GM12878 (cell line): ENCODE results near the gene DPH7. TPM values are rescaled to one million over a fixed set of nuclear protein-coding genes. Genes with fewer than 3 reads are reported as not detected.

Experiments
- ATAC-seq: fragments of 200-7000 bp; cut with Tn5 transposase; 3 replicates; pipeline ENCODE4 v1.9.1; 2020; ENCODE audit warnings: mild to moderate bottlenecking, moderate library complexity
- BruUV-seq: library from RNA; stranded (reverse); fragments of 400-500 nt; replicated peaks from 2 replicates; lab custom pipeline; 2021; lab: Mats Ljungman, UMichigan
- CTCF ChIA-PET: fragments of 300-600 bp; sonication (Branson Sonifier 250); formaldehyde crosslinking; extraction: SDS; loops from one replicate; lab custom pipeline; 2021; ENCODE audit warnings: inconsistent platforms; lab: Yijun Ruan, JAX
- POLR2A ChIA-PET: fragments of 350-600 bp; formaldehyde crosslinking; extraction: SDS; loops from one replicate; lab custom pipeline; 2021; ENCODE audit warnings: inconsistent platforms; lab: Charles Lee
- RAD21 ChIA-PET: fragments of 300-600 bp; sonication (Branson Sonifier 250); formaldehyde crosslinking; loops from one replicate; lab custom pipeline; 2023; ENCODE audit warnings: antibody characterized with exemption; ENCODE audit not compliant: unreplicated experiment; lab: Charles Lee
- SMC1A ChIA-PET: fragments of 300-600 bp; sonication (Branson Sonifier 250); formaldehyde crosslinking; loops from one replicate; lab custom pipeline; 2023; ENCODE audit not compliant: unreplicated experiment, uncharacterized antibody; lab: Charles Lee
- DNase-seq: peaks from one replicate; pipeline ENCODE4 v3.0.0-alpha.2; 2011; ENCODE audit warnings: low read depth, low spot score
- FAIRE-seq: peaks from 3 replicates; lab custom pipeline; 2011; peaks lifted over from hg19 to GRCh38; lab: Jason Lieb, UNC
- H2AFZ ChIP-seq: 2 replicates; pipeline ENCODE4 v1.6.0; 2011; ENCODE audit warnings: low read depth, low read length, control low read depth; ENCODE audit not compliant: control insufficient read depth
- H3K27ac ChIP-seq: 2 replicates; pipeline ENCODE4 v1.5.1; 2011; ENCODE audit warnings: control low read depth; ENCODE audit not compliant: control insufficient read depth, insufficient read depth
- H3K27me3 ChIP-seq, 2 experiments: replicated peaks in 1 of 2; 2 replicates each; pipeline versions ENCODE4 v1.6.0 to v1.6.1; 2011; ENCODE audit warnings: low read length in 1 of 2; ENCODE audit not compliant: control insufficient read depth in 2 of 2, insufficient read depth in 2 of 2
- H3K36me3 ChIP-seq, 2 experiments: 2 replicates each; pipeline ENCODE4 v1.5.1; 2011; ENCODE audit warnings: low read length in 1 of 2; ENCODE audit not compliant: control insufficient read depth in 2 of 2, insufficient read depth in 2 of 2
- H3K4me1 ChIP-seq: 2 replicates; pipeline ENCODE4 v1.6.1; 2011; ENCODE audit warnings: mild to moderate bottlenecking, low read length, moderate library complexity, mixed read lengths; ENCODE audit not compliant: control insufficient read depth, insufficient read depth
- H3K4me2 ChIP-seq: 2 replicates; pipeline ENCODE4 v1.6.0; 2011; ENCODE audit warnings: control low read depth; ENCODE audit not compliant: control insufficient read depth, insufficient read depth
- H3K4me3 ChIP-seq: fragments of 200-600 bp; sonication (generic); 2 replicates; pipeline ENCODE4 v1.5.1; 2016
- H3K79me2 ChIP-seq: 2 replicates; pipeline ENCODE4 v1.6.0; 2011; ENCODE audit warnings: low read length; ENCODE audit not compliant: control insufficient read depth, insufficient read depth
- H3K9ac ChIP-seq: 2 replicates; pipeline ENCODE4 v1.8.0; 2011; ENCODE audit warnings: low read length, control low read depth, mixed read lengths; ENCODE audit not compliant: control insufficient read depth, insufficient read depth
- H3K9me3 ChIP-seq: replicated peaks from 3 replicates; pipeline ENCODE4 v1.5.1; 2011; ENCODE audit warnings: mild to moderate bottlenecking, low read length; ENCODE audit not compliant: control insufficient read depth, insufficient read depth
- H4K20me1 ChIP-seq: 2 replicates; pipeline ENCODE4 v1.6.0; 2011; ENCODE audit not compliant: control insufficient read depth, insufficient read depth
- BRCA1 ChIP-seq: IDR thresholded peaks from 2 replicates; pipeline ENCODE4 v1.6.1; 2011; ENCODE audit warnings: low read depth, low read length, improper control_type of control experiment
- EGR1 ChIP-seq, 2 experiments: IDR thresholded peaks; 1 replicate in 1 of 2; 2 replicates in 1 of 2; pipeline ENCODE4 v1.6.1; 2011 to 2012; ENCODE audit warnings: low read depth in 2 of 2, low read length in 2 of 2, borderline replicate concordance in 1 of 2, mild to moderate bottlenecking in 1 of 2, moderate library complexity in 1 of 2
- HDAC6 ChIP-seq: fragments of 200-600 bp; sonication (generic); IDR thresholded peaks from one replicate; pipeline ENCODE4 v1.8.0; 2017; ENCODE audit warnings: antibody characterized with exemption; ENCODE audit not compliant: unreplicated experiment
- LARP7 ChIP-seq: fragments of 450-650 bp; IDR thresholded peaks from 2 replicates; pipeline ENCODE4 v1.6.1; 2017; ENCODE audit warnings: mild to moderate bottlenecking
- MYB ChIP-seq: fragments of 150-350 bp; IDR thresholded peaks from 2 replicates; pipeline ENCODE4 v1.6.1; 2014; ENCODE audit warnings: mild to moderate bottlenecking, low read depth, low read length, borderline replicate concordance
- NRF1 ChIP-seq: conservative IDR thresholded peaks from 2 replicates; pipeline ENCODE4 v1.6.1; 2011; ENCODE audit warnings: mild to moderate bottlenecking, low read depth, low read length, improper control_type of control experiment
- PAX8 ChIP-seq: fragments of 450-650 bp; IDR thresholded peaks from 2 replicates; pipeline ENCODE4 v1.6.1; 2017; ENCODE audit warnings: mild to moderate bottlenecking, moderate library complexity
- RAD21 ChIP-seq: IDR thresholded peaks from 2 replicates; pipeline ENCODE4 v1.6.1; 2011; ENCODE audit warnings: mild to moderate bottlenecking, low read depth, low read length, moderate library complexity; ENCODE audit not compliant: insufficient read depth
- RB1 ChIP-seq: fragments of 450-650 bp; formaldehyde crosslinking; IDR thresholded peaks from 2 replicates; pipeline ENCODE4 v1.6.1; 2017; ENCODE audit warnings: mild to moderate bottlenecking, borderline replicate concordance
- SMAD1 ChIP-seq: fragments of 450-650 bp; IDR thresholded peaks from 2 replicates; pipeline ENCODE4 v1.6.1; 2018; ENCODE audit warnings: mild to moderate bottlenecking, low read depth; ENCODE audit not compliant: partially characterized antibody
- SREBF1 ChIP-seq: IDR thresholded peaks from 2 replicates; pipeline ENCODE4 v1.6.1; 2012; ENCODE audit warnings: mild to moderate bottlenecking, low read length
- SUZ12 ChIP-seq: fragments of 200-600 bp; sonication (generic); IDR thresholded peaks from one replicate; pipeline ENCODE4 v1.6.1; 2018; ENCODE audit warnings: antibody characterized with exemption, mild to moderate bottlenecking; ENCODE audit not compliant: unreplicated experiment
- TBL1XR1 ChIP-seq: IDR thresholded peaks from 2 replicates; pipeline ENCODE4 v1.6.1; 2012; ENCODE audit warnings: low read depth, low read length, improper control_type of control experiment
- ZZZ3 ChIP-seq: IDR thresholded peaks from 2 replicates; pipeline ENCODE4 v1.6.1; 2011; ENCODE audit warnings: low read depth; ENCODE audit not compliant: control insufficient read depth, insufficient read length
- WGBS: methylation state at CpG from one replicate; pipeline ENCODE4 v1.1.6; 2016; ENCODE audit warnings: low lambda C conversion rate; ENCODE audit not compliant: insufficient replicate concordance, insufficient coverage; ENCODE audit errors: missing lambda C conversion rate; 5-methylcytosine and 5-hydroxymethylcytosine counted together
- in situ Hi-C: fragments of 300-500 bp; cut with MboI; formaldehyde crosslinking; loops from 9 replicates; pipeline ENCODE4 v1.14.3; 2018; ENCODE audit warnings: mixed read lengths
- intact Hi-C: fragments of 100-400 bp; cut with micrococcal nuclease; formaldehyde crosslinking; loops from one replicate; pipeline ENCODE4 v1.14.2; 2022; ENCODE audit not compliant: unreplicated experiment
- polyA plus RNA-seq, 11 experiments: library from polyadenylated mRNA; depleted of rRNA in 4 of 11; unstranded in 6 of 11; stranded (reverse) in 5 of 11; fragments of >200 nt; fragmentation: Nextera tagmentation in 4 of 11; fragmentation: Illumina TruSeq in 1 of 11; extraction: Ambion mirVana in 4 of 11; extraction: Trizol in 1 of 11; gene quantifications; 1 replicate in 1 of 11; 2 replicates in 10 of 11; pipeline versions ENCODE4 v1.2.1 to v1.2.3, GENCODE V29; 2011 to 2016; ENCODE audit warnings: inconsistent platforms in 2 of 11, missing spikeins in 2 of 11, low read depth in 1 of 11
- total RNA-seq, 4 experiments: library from RNA; depleted of rRNA in 3 of 4; stranded (reverse); fragments of >200 nt in 3 of 4; fragmentation: Illumina TruSeq in 1 of 4; extraction: Trizol in 1 of 4; gene quantifications; 2 replicates each; pipeline versions ENCODE4 v1.2.1 to v1.2.3, GENCODE V29; 2013 to 2021
- TF ChIP-seq, protein P1 (sequence below): fragments of 450-650 bp; formaldehyde crosslinking; IDR thresholded peaks from 2 replicates; pipeline ENCODE4 v1.4.0; 2020; ENCODE audit warnings: mild to moderate bottlenecking, moderate library complexity
- TF ChIP-seq, protein P2 (sequence below): fragments of 450-650 bp; IDR thresholded peaks from 2 replicates; pipeline ENCODE4 v1.6.1; 2016; ENCODE audit warnings: mild to moderate bottlenecking
- TF ChIP-seq, protein P3 (sequence below): IDR thresholded peaks from 2 replicates; pipeline ENCODE4 v1.6.1; 2012; ENCODE audit warnings: low read depth, low read length, improper control_type of control experiment

DPH7 gene
- total and polyA plus RNA-seq, 10 of the 15 experiments (the other 5 are each of a cell fraction or from before 2014, with no cell fraction given), result 8.7 to 40.0 (median 28.1) TPM

DNA sequence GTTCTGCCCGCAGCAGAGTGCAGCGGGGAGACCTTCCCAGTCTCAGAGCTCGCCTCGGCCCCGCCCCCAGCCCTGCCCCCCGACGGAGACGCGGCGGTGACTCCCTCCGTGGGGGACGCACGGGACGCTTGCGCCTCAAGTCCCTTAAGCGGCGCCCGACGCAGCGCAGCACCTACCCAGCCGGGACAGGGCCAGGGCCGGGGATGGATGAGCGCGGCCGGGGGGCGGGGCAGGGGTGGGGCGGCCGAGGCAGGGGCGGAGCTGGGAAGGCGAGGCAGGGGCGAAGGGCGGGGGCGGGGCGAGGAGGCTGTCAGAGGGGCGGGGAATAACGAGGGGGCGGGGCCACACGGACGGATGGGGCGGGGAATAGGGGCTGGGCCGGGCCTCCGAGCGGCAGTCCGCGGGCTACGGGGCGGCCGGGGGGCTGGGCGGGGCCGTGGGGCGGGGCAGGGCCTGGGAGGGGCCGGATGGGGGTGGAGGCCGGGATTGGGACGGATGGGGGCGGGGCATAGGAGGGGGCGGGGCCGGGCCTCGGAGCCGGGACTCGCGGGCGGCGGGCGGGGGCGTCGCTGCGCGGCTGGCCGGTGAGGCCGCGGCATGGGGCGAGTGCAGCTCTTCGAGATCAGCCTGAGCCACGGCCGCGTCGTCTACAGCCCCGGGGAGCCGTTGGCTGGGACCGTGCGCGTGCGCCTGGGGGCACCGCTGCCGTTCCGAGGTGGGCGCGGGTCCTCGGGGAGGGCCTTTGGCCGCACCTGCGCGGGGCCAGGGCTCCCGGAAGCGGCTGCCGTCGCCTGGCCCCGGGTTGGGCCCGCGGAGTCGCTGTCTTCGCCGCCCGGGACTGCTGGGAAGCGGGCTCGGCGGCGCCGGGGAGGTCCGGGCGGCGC lies 26.6 kb upstream of the DPH7 start, which contains the start of gene ARRDC1:
TSS of gene ARRDC1 (plus strand) at position 566 of the 884 bp plus-strand sequence. CDS start at position 598, 32 bp downstream.
- Histone ChIP-seq H3K9ac (peak within 1 kb of the TSS; percentile 63), H3K4me1 (peaks cover 11% of the 10 kb centered on the region), H3K9me3 (no peaks in the 10 kb centered on the region), H2AFZ (peak within 1 kb of the TSS; percentile 82), H3K4me2 (peak within 1 kb of the TSS; percentile 94), H3K27ac (peak within 1 kb of the TSS; percentile 35; the same call in 1 of the 2 replicates), H3K4me3 (peak within 1 kb of the TSS; percentile 76), H4K20me1 (no peaks in the 10 kb centered on the region; the same call in 1 of the 2 replicates), H3K79me2 (peaks cover 4% of the 10 kb centered on the region), H3K36me3 (no peaks in the 10 kb centered on the region), H3K27me3 (no peaks in the 10 kb centered on the region)
- ChIA-PET CTCF (interaction anchor here (0.7 kb wide), 1 partner anchor 13 kb away, joined by 3 read pairs; the partner anchor contains the start of gene EHMT1), SMC1A (no interaction called here), POLR2A (interaction anchor here (0.6 to 1.2 kb wide), 3 partner anchors 13 to 303 kb away, joined by 3 to 4 read pairs (median 3); partner anchors contain the start of genes EHMT1 and NRARP), RAD21 (interaction anchor here (1.2 to 1.4 kb wide), 2 partner anchors 14 kb away, joined by 3 to 4 read pairs; partner anchors contain the start of gene EHMT1)
- ATAC-seq, result peak; percentile 93
- WGBS, result under 1% methylated on average over 41 of the region's 111 CpGs
- intact Hi-C loops (no loop called here), in situ Hi-C loops (no loop called here)
- no TSS peak for BruUV-seq
- FAIRE-seq, result no peak
- DNase-seq, result peak; percentile 45
- no peak; the same call in 1 of the 2 replicates for TF ChIP-seq RB1
- TF ChIP-seq SMAD1, result no peak
- TF ChIP-seq HDAC6, result no peak
- 0 out of 2 replicates have a peak, but pooled peaks have one; percentile 13 for TF ChIP-seq NRF1
- TF ChIP-seq EGR1 (IDR thresholded peaks at IDR 0.05; ENCODE audit: borderline replicate concordance in 1 of 2, low read depth in 2 of 2, low read length in 2 of 2), result peak in 1 of 2 experiments; percentile 94; a peak in 2 of 3 replicates
- no peak for TF ChIP-seq SREBF1
- TF ChIP-seq LARP7, result peak; percentile 96
- TF ChIP-seq, protein P1, sequence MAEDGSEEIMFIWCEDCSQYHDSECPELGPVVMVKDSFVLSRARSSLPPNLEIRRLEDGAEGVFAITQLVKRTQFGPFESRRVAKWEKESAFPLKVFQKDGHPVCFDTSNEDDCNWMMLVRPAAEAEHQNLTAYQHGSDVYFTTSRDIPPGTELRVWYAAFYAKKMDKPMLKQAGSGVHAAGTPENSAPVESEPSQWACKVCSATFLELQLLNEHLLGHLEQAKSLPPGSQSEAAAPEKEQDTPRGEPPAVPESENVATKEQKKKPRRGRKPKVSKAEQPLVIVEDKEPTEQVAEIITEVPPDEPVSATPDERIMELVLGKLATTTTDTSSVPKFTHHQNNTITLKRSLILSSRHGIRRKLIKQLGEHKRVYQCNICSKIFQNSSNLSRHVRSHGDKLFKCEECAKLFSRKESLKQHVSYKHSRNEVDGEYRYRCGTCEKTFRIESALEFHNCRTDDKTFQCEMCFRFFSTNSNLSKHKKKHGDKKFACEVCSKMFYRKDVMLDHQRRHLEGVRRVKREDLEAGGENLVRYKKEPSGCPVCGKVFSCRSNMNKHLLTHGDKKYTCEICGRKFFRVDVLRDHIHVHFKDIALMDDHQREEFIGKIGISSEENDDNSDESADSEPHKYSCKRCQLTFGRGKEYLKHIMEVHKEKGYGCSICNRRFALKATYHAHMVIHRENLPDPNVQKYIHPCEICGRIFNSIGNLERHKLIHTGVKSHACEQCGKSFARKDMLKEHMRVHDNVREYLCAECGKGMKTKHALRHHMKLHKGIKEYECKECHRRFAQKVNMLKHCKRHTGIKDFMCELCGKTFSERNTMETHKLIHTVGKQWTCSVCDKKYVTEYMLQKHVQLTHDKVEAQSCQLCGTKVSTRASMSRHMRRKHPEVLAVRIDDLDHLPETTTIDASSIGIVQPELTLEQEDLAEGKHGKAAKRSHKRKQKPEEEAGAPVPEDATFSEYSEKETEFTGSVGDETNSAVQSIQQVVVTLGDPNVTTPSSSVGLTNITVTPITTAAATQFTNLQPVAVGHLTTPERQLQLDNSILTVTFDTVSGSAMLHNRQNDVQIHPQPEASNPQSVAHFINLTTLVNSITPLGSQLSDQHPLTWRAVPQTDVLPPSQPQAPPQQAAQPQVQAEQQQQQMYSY (CRISPR knock-in tag), result no peak
- no peak for TF ChIP-seq TBL1XR1
- no peak for TF ChIP-seq PAX8
- no peak for TF ChIP-seq BRCA1
- TF ChIP-seq ZZZ3, result no peak
- no peak for TF ChIP-seq RAD21
- TF ChIP-seq, protein P2, sequence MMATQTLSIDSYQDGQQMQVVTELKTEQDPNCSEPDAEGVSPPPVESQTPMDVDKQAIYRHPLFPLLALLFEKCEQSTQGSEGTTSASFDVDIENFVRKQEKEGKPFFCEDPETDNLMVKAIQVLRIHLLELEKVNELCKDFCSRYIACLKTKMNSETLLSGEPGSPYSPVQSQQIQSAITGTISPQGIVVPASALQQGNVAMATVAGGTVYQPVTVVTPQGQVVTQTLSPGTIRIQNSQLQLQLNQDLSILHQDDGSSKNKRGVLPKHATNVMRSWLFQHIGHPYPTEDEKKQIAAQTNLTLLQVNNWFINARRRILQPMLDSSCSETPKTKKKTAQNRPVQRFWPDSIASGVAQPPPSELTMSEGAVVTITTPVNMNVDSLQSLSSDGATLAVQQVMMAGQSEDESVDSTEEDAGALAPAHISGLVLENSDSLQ, result no peak
- TF ChIP-seq, protein P3, sequence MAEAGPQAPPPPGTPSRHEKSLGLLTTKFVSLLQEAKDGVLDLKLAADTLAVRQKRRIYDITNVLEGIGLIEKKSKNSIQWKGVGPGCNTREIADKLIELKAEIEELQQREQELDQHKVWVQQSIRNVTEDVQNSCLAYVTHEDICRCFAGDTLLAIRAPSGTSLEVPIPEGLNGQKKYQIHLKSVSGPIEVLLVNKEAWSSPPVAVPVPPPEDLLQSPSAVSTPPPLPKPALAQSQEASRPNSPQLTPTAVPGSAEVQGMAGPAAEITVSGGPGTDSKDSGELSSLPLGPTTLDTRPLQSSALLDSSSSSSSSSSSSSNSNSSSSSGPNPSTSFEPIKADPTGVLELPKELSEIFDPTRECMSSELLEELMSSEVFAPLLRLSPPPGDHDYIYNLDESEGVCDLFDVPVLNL, result no peak
- no peak for TF ChIP-seq MYB
- TF ChIP-seq SUZ12, result no peak
